A549 (cell line): ENCODE measurements around the gene CBR1. TPM values are rescaled to one million over a fixed set of nuclear protein-coding genes. Genes with fewer than 3 reads are reported as not detected.
A peak's percentile ranks its signal among the peaks of the same experiment; 100 is the strongest.

ENCODE experiments used
- ATAC-seq, 2 experiments: fragments of 200-7000 bp in 1 of 2; fragments of >200 bp in 1 of 2; cut with Nextera tagmentation in 1 of 2; cut with Tn5 transposase in 1 of 2; 3 replicates each; pipeline versions ENCODE4 v1.8.0 to v1.9.1; 2018 to 2020; ENCODE audit warnings: mild to moderate bottlenecking in 1 of 2, moderate library complexity in 1 of 2
- CTCF ChIA-PET: fragments of 300-600 bp; sonication (Branson Sonifier 250); formaldehyde crosslinking; extraction: SDS; loops from one replicate; lab custom pipeline; 2021; ENCODE audit warnings: antibody characterized with exemption, inconsistent platforms; lab: Yijun Ruan, JAX
- POLR2A ChIA-PET: fragments of 350-600 bp; formaldehyde crosslinking; extraction: SDS; loops from one replicate; lab custom pipeline; 2021; ENCODE audit warnings: antibody characterized with exemption, inconsistent platforms; lab: Yijun Ruan, JAX
- DNase-seq, 2 experiments: peaks; one replicate each; pipeline versions ENCODE4 v3.0.0 to v3.0.0-alpha.2; 2011 to 2016; ENCODE audit warnings: low read depth in 1 of 2, low spot score in 1 of 2
- FAIRE-seq: peaks from 2 replicates; lab custom pipeline; 2011; peaks lifted over from hg19 to GRCh38; lab: Jason Lieb, UNC
- H3K27ac ChIP-seq, 2 experiments: fragments of >200 bp; sonication (Bioruptor Twin); formaldehyde crosslinking; 3 replicates each; pipeline ENCODE4 v1.5.1; 2016 to 2017
- H3K4me1 ChIP-seq: fragments of >200 bp; sonication (Bioruptor Twin); formaldehyde crosslinking; 3 replicates; pipeline ENCODE4 v1.6.1; 2016
- H3K4me2 ChIP-seq: fragments of >200 bp; sonication (Bioruptor Twin); formaldehyde crosslinking; 3 replicates; pipeline ENCODE4 v1.6.1; 2016
- H3K4me3 ChIP-seq: fragments of >200 bp; sonication (Bioruptor Twin); formaldehyde crosslinking; 3 replicates; pipeline ENCODE4 v1.5.1; 2016
- H3K9me3 ChIP-seq: fragments of >200 bp; sonication (Bioruptor Twin); formaldehyde crosslinking; 3 replicates; pipeline ENCODE4 v1.6.1; 2016
- CBX8 ChIP-seq: fragments of 200-600 bp; sonication (generic); IDR thresholded peaks from 2 replicates; pipeline ENCODE4 v1.6.1; 2016
- CEBPB ChIP-seq, 2 experiments: fragments of >200 bp in 1 of 2; sonication (Bioruptor Twin) in 1 of 2; formaldehyde crosslinking in 1 of 2; IDR thresholded peaks; 2 replicates each; pipeline ENCODE4 v1.6.1; 2012 to 2016
- CTCF ChIP-seq: fragments of >200 bp; sonication (Bioruptor Twin); formaldehyde crosslinking; IDR thresholded peaks from 3 replicates; pipeline ENCODE4 v1.5.1; 2016
- FOSB ChIP-seq: fragments of 250-450 bp; sonication (Bioruptor Pico); IDR thresholded peaks from 2 replicates; pipeline ENCODE4 v1.5.0; 2020; ENCODE audit warnings: mild to moderate bottlenecking, moderate library complexity
- GATA3 ChIP-seq: IDR thresholded peaks from 2 replicates; pipeline ENCODE4 v1.6.1; 2012; ENCODE audit warnings: borderline replicate concordance
- HDAC2 ChIP-seq: fragments of 200-600 bp; sonication (generic); IDR thresholded peaks from 2 replicates; pipeline ENCODE4 v1.6.1; 2016
- HES2 ChIP-seq: fragments of >200 bp; sonication (Bioruptor Twin); formaldehyde crosslinking; IDR thresholded peaks from 2 replicates; pipeline ENCODE4 v1.6.1; 2016
- HEYL ChIP-seq: fragments of 250-450 bp; sonication (Bioruptor Pico); IDR thresholded peaks from 2 replicates; pipeline ENCODE4 v1.8.0; 2021; ENCODE audit warnings: mild to moderate bottlenecking, moderate library complexity
- HOXB13 ChIP-seq: fragments of 250-450 bp; sonication (Bioruptor Pico); IDR thresholded peaks from 2 replicates; pipeline ENCODE4 v1.5.0; 2020; ENCODE audit warnings: low read depth, mild to moderate bottlenecking, moderate library complexity
- KDM5A ChIP-seq: fragments of 200-600 bp; sonication (generic); IDR thresholded peaks from 2 replicates; pipeline ENCODE4 v1.6.1; 2016; ENCODE audit warnings: antibody characterized with exemption, mild to moderate bottlenecking
- MAX ChIP-seq: IDR thresholded peaks from 2 replicates; pipeline ENCODE4 v1.6.1; 2012
- NFE2L2 ChIP-seq: fragments of 150-350 bp; conservative IDR thresholded peaks from 2 replicates; pipeline ENCODE4 v1.6.1; 2014; ENCODE audit warnings: low read length
- NPAS2 ChIP-seq: fragments of 250-450 bp; sonication (Bioruptor Pico); IDR thresholded peaks from 2 replicates; pipeline ENCODE4 v1.8.0; 2022; ENCODE audit warnings: mild to moderate bottlenecking, moderate library complexity, borderline replicate concordance
- POLR2AphosphoS2 ChIP-seq: conservative IDR thresholded peaks from 2 replicates; pipeline ENCODE4 v1.6.1; 2012; ENCODE audit warnings: low read length, improper control_type of control experiment, inconsistent platforms
- SMC3 ChIP-seq: fragments of >200 bp; sonication (Bioruptor Twin); formaldehyde crosslinking; IDR thresholded peaks from 3 replicates; pipeline ENCODE4 v1.6.1; 2018; ENCODE audit warnings: inconsistent platforms
- SREBF2 ChIP-seq: fragments of 450-650 bp; IDR thresholded peaks from 2 replicates; pipeline ENCODE4 v1.6.1; 2014; ENCODE audit warnings: mild to moderate bottlenecking, moderate library complexity
- USF2 ChIP-seq: fragments of 450-650 bp; IDR thresholded peaks from 2 replicates; pipeline ENCODE4 v1.6.1; 2014; ENCODE audit warnings: antibody characterized with exemption
- WGBS: methylation state at CpG from one replicate; pipeline ENCODE4 v1.1.6; 2017; ENCODE audit errors: missing lambda C conversion rate; 5-methylcytosine and 5-hydroxymethylcytosine counted together
- polyA plus RNA-seq, 4 experiments: library from polyadenylated mRNA; depleted of rRNA in 3 of 4; stranded (reverse); fragments of >200 nt; fragmentation: RNase III in 1 of 4; extraction: RNeasy Plus Mini Kit Qiagen cat#74134 plus additional on column Dnase treatment in 1 of 4; gene quantifications; 2 replicates in 3 of 4; 3 replicates in 1 of 4; pipeline ENCODE4 v1.2.3, GENCODE V29; 2011 to 2017

CBR1 gene
- polyA plus RNA-seq, 2 of the 4 experiments (the other 2 are of a cell fraction): 165 to 208 TPM

- POLR2A ChIA-PET: no interaction called here
- no peak overlapping the region for H3K4me3 ChIP-seq
- DNase-seq (no peak), ATAC-seq (no peak), FAIRE-seq (no peak)
- CTCF ChIA-PET: interaction anchor here (0.8 to 7.8 kb wide), 2 partner anchors 15 to 82 kb away, joined by 3 to 49 read pairs; no protein-coding TSS in a partner anchor
- no peak overlapping the region for H3K27ac ChIP-seq
- WGBS: 79% methylated on average over 10 of the region's 10 CpGs
- H3K4me2 ChIP-seq: no peak overlapping the region
- H3K4me1 ChIP-seq: no peaks in the 10 kb centered on the region
- no peaks in the 10 kb centered on the region for H3K9me3 ChIP-seq
- no peak for TF ChIP-seq HES2
Observed at GRCh38 chr21:36109868-36110267, 40.0 kb downstream of the CBR1 start.

GRCh38 chr21:36111238-36111637 lies 41.4 kb downstream of the CBR1 start:
- no peak overlapping the region for H3K4me2 ChIP-seq
- no peak overlapping the region for H3K4me3 ChIP-seq
- H3K27ac ChIP-seq: no peak overlapping the region
- TF ChIP-seq GATA3 (no peak), SREBF2 (no peak), HOXB13 (no peak), NPAS2 (CRISPR knock-in tag) (no peak), CTCF (no peak), CBX8 (no peak), USF2 (no peak), FOSB (no peak), KDM5A (no peak), CEBPB (IDR thresholded peaks at IDR 0.05) (no peak)
- H3K4me1 ChIP-seq: no peaks in the 10 kb centered on the region
- POLR2A ChIA-PET: no interaction called here
- H3K9me3 ChIP-seq: no peaks in the 10 kb centered on the region
- ATAC-seq (no peak), FAIRE-seq (no peak), DNase-seq (no peak)
- CTCF ChIA-PET: interaction anchor here (1.0 to 7.8 kb wide), 4 partner anchors 14 to 91 kb away, joined by 3 to 49 read pairs (median 9); no protein-coding TSS in a partner anchor
- 92% methylated on average over 8 of the region's 8 CpGs for WGBS

GRCh38 chr21:36113647-36114428 lies 44.0 kb downstream of the CBR1 start:
- 14% methylated on average over 15 of the region's 17 CpGs for WGBS
- POLR2A ChIA-PET: interaction anchor here (0.9 to 1.3 kb wide), 4 partner anchors 8 to 54 kb away, joined by 3 to 14 read pairs (median 6); partner anchors contain the start of genes CBR1 and SETD4
- Histone ChIP-seq H3K27ac (peak overlapping the region; percentile 31 to 85; a peak in 5 of 6 replicates), H3K4me3 (peak overlapping the region; percentile 51), H3K9me3 (no peaks in the 10 kb centered on the region), H3K4me1 (no peaks in the 10 kb centered on the region), H3K4me2 (peak overlapping the region; percentile 91)
- FAIRE-seq: no peak
- no peak for TF ChIP-seq POLR2AphosphoS2
- TF ChIP-seq CEBPB (IDR thresholded peaks at IDR 0.05): peak in 1 of 2 experiments; percentile 33; a peak in 1 of 4 replicates
- peak; percentile 58 to 63; a peak in 5 of 6 replicates for ATAC-seq
- CTCF ChIA-PET: interaction anchor here (0.6 to 7.8 kb wide), 17 partner anchors 11 to 1232 kb away, joined by 3 to 49 read pairs (median 5); partner anchors contain the start of gene SETD4
- DNase-seq: peak in 1 of 2 experiments; percentile 61

- TF ChIP-seq NFE2L2 (no peak), SMC3 (no peak), MAX (no peak), HDAC2 (no peak), HEYL (CRISPR knock-in tag) (no peak), NPAS2 (CRISPR knock-in tag) (no peak), CTCF (no peak)
- DNase-seq (no peak), ATAC-seq (no peak), FAIRE-seq (no peak)
- no peaks in the 10 kb centered on the region for H3K9me3 ChIP-seq
- 84% methylated on average over 6 of the region's 6 CpGs for WGBS
- H3K4me3 ChIP-seq: no peak overlapping the region
- no peaks in the 10 kb centered on the region for H3K4me1 ChIP-seq
- ChIA-PET CTCF (interaction anchor here (0.6 to 7.8 kb wide), 2 partner anchors 10 to 1309 kb away, joined by 3 to 49 read pairs; no protein-coding TSS in a partner anchor), POLR2A (interaction anchor here (1.3 kb wide), 1 partner anchor 55 kb away, joined by 4 read pairs; the partner anchor contains the start of gene SETD4)
- H3K27ac ChIP-seq: no peak overlapping the region
- H3K4me2 ChIP-seq: no peak overlapping the region
Observed at GRCh38 chr21:36115138-36115730, 45.4 kb downstream of the CBR1 start.
